Endothelial cell of umbilical vein (primary cell): ENCODE data around the gene BMP2.

Experiments used
- EZH2 ChIP-seq: IDR thresholded peaks from 2 replicates; pipeline ENCODE4 v1.6.1; 2012; ENCODE audit warnings: borderline replicate concordance, low read depth, mild to moderate bottlenecking, moderate library complexity, low read length, inconsistent platforms; ENCODE audit not compliant: severe bottlenecking
- FOS ChIP-seq: IDR thresholded peaks from 2 replicates; pipeline ENCODE4 v1.6.1; 2011; ENCODE audit warnings: mild to moderate bottlenecking, low read length, moderate library complexity, borderline replicate concordance; ENCODE audit not compliant: insufficient read depth
- MAX ChIP-seq: IDR thresholded peaks from 2 replicates; pipeline ENCODE4 v1.6.1; 2011; ENCODE audit not compliant: insufficient read depth, insufficient read length
- POLR2A ChIP-seq: IDR thresholded peaks from 2 replicates; pipeline ENCODE4 v1.6.1; 2012; ENCODE audit warnings: low read depth, mild to moderate bottlenecking, control low read depth, low read length
- POLR2AphosphoS5 ChIP-seq: IDR thresholded peaks from 2 replicates; pipeline ENCODE4 v1.6.1; 2012; ENCODE audit warnings: low read depth, mild to moderate bottlenecking, control low read depth, low read length, moderate library complexity; ENCODE audit not compliant: insufficient read depth
- TF ChIP-seq, protein P1 (sequence below), 2 donors: IDR thresholded peaks; 1 replicate in 1 of 2; 2 replicates in 1 of 2; pipeline ENCODE4 v1.5.1; 2011; ENCODE audit warnings: low read length in 2 of 2, mild to moderate bottlenecking in 2 of 2, moderate library complexity in 2 of 2, control low read depth in 1 of 2, inconsistent platforms in 1 of 2, low read depth in 1 of 2; ENCODE audit not compliant: insufficient read depth in 1 of 2; ENCODE audit errors: extremely low read depth in 1 of 2

GRCh38 chr20:6769903-6770785 is 2.7 kb downstream of the BMP2 start:
- peak; percentile 40 for TF ChIP-seq FOS
- TF ChIP-seq, protein P1, sequence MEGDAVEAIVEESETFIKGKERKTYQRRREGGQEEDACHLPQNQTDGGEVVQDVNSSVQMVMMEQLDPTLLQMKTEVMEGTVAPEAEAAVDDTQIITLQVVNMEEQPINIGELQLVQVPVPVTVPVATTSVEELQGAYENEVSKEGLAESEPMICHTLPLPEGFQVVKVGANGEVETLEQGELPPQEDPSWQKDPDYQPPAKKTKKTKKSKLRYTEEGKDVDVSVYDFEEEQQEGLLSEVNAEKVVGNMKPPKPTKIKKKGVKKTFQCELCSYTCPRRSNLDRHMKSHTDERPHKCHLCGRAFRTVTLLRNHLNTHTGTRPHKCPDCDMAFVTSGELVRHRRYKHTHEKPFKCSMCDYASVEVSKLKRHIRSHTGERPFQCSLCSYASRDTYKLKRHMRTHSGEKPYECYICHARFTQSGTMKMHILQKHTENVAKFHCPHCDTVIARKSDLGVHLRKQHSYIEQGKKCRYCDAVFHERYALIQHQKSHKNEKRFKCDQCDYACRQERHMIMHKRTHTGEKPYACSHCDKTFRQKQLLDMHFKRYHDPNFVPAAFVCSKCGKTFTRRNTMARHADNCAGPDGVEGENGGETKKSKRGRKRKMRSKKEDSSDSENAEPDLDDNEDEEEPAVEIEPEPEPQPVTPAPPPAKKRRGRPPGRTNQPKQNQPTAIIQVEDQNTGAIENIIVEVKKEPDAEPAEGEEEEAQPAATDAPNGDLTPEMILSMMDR (IDR thresholded peaks at IDR 0.05; ENCODE audit: extremely low read depth in 1 of 2, insufficient read depth in 1 of 2, low read depth in 1 of 2, low read length in 2 of 2): no peak
- no peak for TF ChIP-seq POLR2A
- no peak for TF ChIP-seq POLR2AphosphoS5
- TF ChIP-seq MAX: no peak
- TF ChIP-seq EZH2: no peak
